ENCODE results near the gene SMIM15.

DNA sequence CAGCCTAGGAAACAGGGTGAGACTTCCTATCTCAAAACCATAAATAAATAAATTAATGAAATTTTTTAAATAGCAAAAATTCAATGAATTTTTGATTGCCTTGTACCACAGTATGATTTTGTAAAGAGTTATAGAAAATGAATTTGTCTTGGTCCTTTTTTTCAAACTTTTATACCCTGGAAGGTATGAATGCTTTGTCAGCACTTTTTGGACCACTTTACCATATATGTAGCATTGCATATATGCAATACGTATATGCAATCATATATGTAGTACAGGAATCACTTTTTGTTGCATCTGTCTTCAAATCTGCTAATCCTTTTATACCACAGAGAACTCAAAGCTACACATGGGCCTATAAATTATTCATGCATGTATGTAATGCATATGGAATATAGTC is 9.2 kb upstream of the SMIM15 start:
- no peak for TF ChIP-seq CTCF (IDR thresholded peaks at IDR 0.05)
- no peak for TF ChIP-seq EP300 (IDR thresholded peaks at IDR 0.05)
- TF ChIP-seq POLR2A (IDR thresholded peaks at IDR 0.05), result no peak

All from tibial nerve (tissue), 4 donors.